Epithelial cell of proximal tubule (primary cell): ENCODE measurements around the gene C15orf39. TPM values are rescaled to one million over a fixed set of nuclear protein-coding genes. Genes with fewer than 3 reads are reported as not detected.

Experiments
- DNase-seq: peaks from one replicate; pipeline ENCODE4 v3.0.0-alpha.2; 2011; ENCODE audit warnings: low read depth
- H3K4me3 ChIP-seq: 2 replicates; pipeline ENCODE4 v1.5.1; 2011; ENCODE audit warnings: low read depth, mild to moderate bottlenecking, low read length
- CTCF ChIP-seq: conservative IDR thresholded peaks from 2 replicates; pipeline ENCODE4 v1.5.1; 2012; ENCODE audit warnings: low read depth, mild to moderate bottlenecking, low read length
- total RNA-seq: library from RNA; depleted of rRNA; stranded (reverse); fragments of >200 nt; gene quantifications from 2 replicates; pipeline ENCODE4 v1.2.3, GENCODE V29; 2015

Gene C15orf39
- total RNA-seq, 1 donor from 2014 or later = 9.6 TPM

DNA sequence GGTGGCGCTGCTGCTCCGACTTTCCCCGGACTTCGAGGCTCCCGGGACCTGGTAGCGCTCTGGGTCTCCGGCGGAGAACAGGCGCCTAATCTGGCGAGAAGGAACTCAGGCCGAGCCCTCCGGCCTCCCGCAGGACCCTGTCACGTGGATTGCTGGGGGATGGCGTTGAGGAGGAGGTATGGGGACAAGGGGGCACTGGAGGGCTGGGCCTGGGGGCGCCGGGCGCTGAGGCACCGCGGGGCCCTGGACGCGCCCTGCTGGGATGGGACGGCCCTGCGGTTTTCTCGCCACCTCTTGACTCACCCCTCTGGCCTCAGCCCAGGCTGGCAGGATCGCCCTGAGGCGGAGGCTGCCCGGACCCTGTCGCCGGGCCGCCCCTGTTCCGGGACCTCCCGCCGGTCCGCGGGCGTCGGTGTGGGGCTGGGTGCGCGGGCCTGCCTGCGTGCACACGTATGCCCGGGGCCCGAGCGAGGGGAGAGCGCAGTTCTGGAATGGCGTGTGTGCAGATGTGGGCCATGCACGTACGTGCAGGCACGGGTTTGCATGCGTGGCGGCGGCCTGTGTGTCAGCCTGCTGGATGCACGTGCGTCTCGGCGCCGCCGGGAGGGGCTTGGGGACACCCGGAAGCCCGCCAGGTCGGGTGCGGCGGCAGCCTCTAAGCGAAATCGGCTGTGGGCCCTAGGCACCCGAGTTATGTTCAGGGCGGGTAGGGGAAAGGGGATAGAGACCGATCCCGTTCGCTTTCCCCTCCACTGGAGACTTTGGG is 752 bp downstream of the C15orf39 start:
- no peak for DNase-seq
- H3K4me3 ChIP-seq = peak overlapping the region; percentile 94
- TF ChIP-seq CTCF = no peak

- DNase-seq = no peak
- peak overlapping the region; percentile 94 for H3K4me3 ChIP-seq
- TF ChIP-seq CTCF = peak; percentile 17
Observed at GRCh38 chr15:75203017-75203907, 1.6 kb downstream of the C15orf39 start.

DNA sequence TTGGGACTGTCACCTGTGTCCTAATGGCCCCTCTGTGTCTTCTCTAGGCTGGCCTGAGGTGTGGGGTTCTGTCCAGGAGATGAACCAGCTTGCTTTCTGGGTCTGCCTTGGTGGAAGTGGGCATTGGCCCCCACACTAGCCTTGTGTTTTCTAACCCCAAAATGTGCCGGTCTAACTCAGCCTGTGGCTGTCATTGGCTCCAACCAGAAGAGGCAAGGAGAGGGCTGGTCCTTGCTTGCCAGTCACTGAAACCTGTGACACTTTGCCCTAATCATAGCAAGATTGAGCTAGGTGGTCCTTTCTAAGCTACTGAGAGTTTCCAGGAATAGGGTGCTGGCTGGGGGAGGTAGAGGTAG is 2.2 kb downstream of the C15orf39 start:
- no peak for DNase-seq
- H3K4me3 ChIP-seq = peak overlapping the region; percentile 94
- TF ChIP-seq CTCF = no peak

DNA sequence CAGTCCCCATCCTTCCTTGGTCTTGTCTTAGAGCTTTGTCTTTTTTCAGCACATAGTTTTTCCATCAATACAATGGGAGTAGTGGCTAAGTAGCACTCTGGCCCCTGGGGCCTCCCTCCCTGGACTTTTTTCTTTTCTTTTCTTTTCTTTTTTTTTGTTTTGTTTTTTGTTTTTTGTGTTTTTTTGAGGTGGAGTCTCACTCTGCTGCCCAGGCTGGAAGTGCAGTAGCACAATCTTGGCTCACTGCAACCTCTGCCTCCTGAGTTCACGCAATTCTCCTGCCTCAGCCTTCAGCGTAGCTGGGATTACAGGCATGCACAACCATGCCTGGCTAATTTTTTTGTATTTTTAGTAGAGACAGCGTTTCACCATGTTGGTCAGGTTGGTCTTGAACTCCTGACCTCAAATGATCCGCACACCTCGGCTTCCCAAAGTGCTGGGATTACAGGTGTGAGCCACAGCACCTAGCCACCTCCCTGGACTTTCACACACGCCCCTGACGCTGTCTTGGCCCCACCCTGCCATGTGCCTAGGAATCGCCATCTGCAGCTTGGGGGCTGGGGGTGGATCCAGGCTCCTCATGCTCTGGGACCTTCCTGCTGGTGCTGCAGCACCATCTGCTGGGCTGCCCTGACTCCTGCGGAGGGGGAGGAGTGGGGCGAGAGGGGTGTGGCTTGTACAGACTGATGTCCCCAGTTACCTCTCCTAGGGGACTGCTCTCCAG is 2.8 kb downstream of the C15orf39 start:
- DNase-seq = no peak

DNA sequence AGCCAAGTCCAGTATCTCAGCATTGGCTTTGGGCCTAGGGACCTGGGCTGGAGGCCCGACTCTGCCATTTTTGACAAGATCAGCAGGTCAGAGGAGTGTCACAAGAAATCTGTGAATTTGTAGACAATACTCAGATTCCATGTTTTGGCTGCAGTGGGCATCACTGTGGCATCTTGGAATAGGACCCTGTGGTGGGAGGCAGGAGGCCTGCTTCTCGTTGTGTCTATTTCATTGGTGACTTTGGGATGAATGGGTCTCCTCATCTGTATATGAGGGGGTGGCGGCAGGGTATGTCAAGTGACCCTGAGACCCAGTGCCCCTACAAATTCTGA is 3.3 kb downstream of the C15orf39 start:
- no peak for TF ChIP-seq CTCF
- DNase-seq = no peak
- H3K4me3 ChIP-seq = no peak overlapping the region

More for the DNA sequence above, 2.8 kb downstream of the C15orf39 start:
- no peak overlapping the region for H3K4me3 ChIP-seq
- peak; percentile 98 for TF ChIP-seq CTCF

- no peak for DNase-seq
- TF ChIP-seq CTCF = no peak
- no peak overlapping the region for H3K4me3 ChIP-seq
Observed at GRCh38 chr15:75206006-75206405, 4.3 kb downstream of the C15orf39 start.
